GM23338 (cell line): ENCODE measurements around the gene XRRA1. TPM values are rescaled to one million over a fixed set of nuclear protein-coding genes. Genes with fewer than 3 reads are reported as not detected.

Experiments used
- ATAC-seq: fragments of 200-7000 bp; cut with Tn5 transposase; 3 replicates; pipeline ENCODE4 v1.9.1; 2020
- DNase-seq: peaks from one replicate; pipeline ENCODE4 v3.0.0-alpha.2; 2015; ENCODE audit warnings: low spot score
- H2AFZ ChIP-seq: fragments of 200-600 bp; sonication (generic); 2 replicates; pipeline ENCODE4 v1.8.0; 2016; ENCODE audit warnings: antibody characterized with exemption, mild to moderate bottlenecking, moderate library complexity
- H3F3A ChIP-seq: fragments of 200-600 bp; sonication (generic); replicated peaks from 2 replicates; pipeline ENCODE4 v1.8.0; 2017; ENCODE audit warnings: antibody characterized with exemption, mixed run types, low read depth
- H3K27ac ChIP-seq: fragments of 200-600 bp; sonication (generic); 2 replicates; pipeline ENCODE4 v1.6.1; 2016; ENCODE audit warnings: low read depth
- H3K27me3 ChIP-seq: fragments of 200-600 bp; sonication (generic); 2 replicates; pipeline ENCODE4 v1.8.0; 2016; ENCODE audit warnings: mild to moderate bottlenecking, mixed run types, moderate library complexity; ENCODE audit not compliant: insufficient read depth
- H3K36me3 ChIP-seq: fragments of 200-600 bp; sonication (generic); 2 replicates; pipeline ENCODE4 v1.8.0; 2016; ENCODE audit warnings: mild to moderate bottlenecking; ENCODE audit not compliant: insufficient read depth
- H3K4me1 ChIP-seq: fragments of 200-600 bp; sonication (generic); 2 replicates; pipeline ENCODE4 v1.8.0; 2016; ENCODE audit warnings: mild to moderate bottlenecking, moderate library complexity; ENCODE audit not compliant: insufficient read depth
- H3K4me2 ChIP-seq: fragments of 200-600 bp; sonication (generic); 2 replicates; pipeline ENCODE4 v1.7.1; 2017; ENCODE audit warnings: mixed run types
- H3K4me3 ChIP-seq: fragments of 200-600 bp; sonication (generic); 2 replicates; pipeline ENCODE4 v1.6.1; 2016; ENCODE audit warnings: mixed run types
- H3K79me2 ChIP-seq: fragments of 200-600 bp; sonication (generic); replicated peaks from 2 replicates; pipeline ENCODE4 v1.8.0; 2017; ENCODE audit warnings: mild to moderate bottlenecking; ENCODE audit not compliant: insufficient read depth
- H3K9me2 ChIP-seq: fragments of 200-600 bp; sonication (generic); 2 replicates; pipeline ENCODE4 v1.8.0; 2017; ENCODE audit not compliant: insufficient read depth
- H4K20me1 ChIP-seq: fragments of 200-600 bp; sonication (generic); replicated peaks from 2 replicates; pipeline ENCODE4 v1.8.0; 2017; ENCODE audit warnings: mild to moderate bottlenecking; ENCODE audit not compliant: insufficient read depth
- H3K27ac Mint-ChIP-seq: 2 replicates; pipeline ENCODE4 v1.8.0; 2020; ENCODE audit warnings: inconsistent platforms, mild to moderate bottlenecking, moderate library complexity, mixed read lengths
- H3K27me3 Mint-ChIP-seq: 3 replicates; pipeline ENCODE4 v1.8.0; 2022; ENCODE audit warnings: low read depth, mild to moderate bottlenecking, moderate library complexity, mixed read lengths, inconsistent platforms; ENCODE audit not compliant: insufficient read depth, poor library complexity
- H3K36me3 Mint-ChIP-seq: 3 replicates; pipeline ENCODE4 v1.8.0; 2021; ENCODE audit warnings: low read depth, mild to moderate bottlenecking, inconsistent platforms, moderate library complexity, mixed read lengths
- H3K4me1 Mint-ChIP-seq: 3 replicates; pipeline ENCODE4 v1.8.0; 2020; ENCODE audit warnings: mild to moderate bottlenecking, inconsistent platforms, mixed read lengths
- H3K4me3 Mint-ChIP-seq: 3 replicates; pipeline ENCODE4 v1.8.0; 2021; ENCODE audit warnings: moderate library complexity, mild to moderate bottlenecking, inconsistent platforms, mixed read lengths
- H3K9me3 Mint-ChIP-seq: 3 replicates; pipeline ENCODE4 v1.8.0; 2020; ENCODE audit warnings: moderate library complexity, mild to moderate bottlenecking, inconsistent platforms, mixed read lengths
- CREB1 ChIP-seq: fragments of 250-450 bp; sonication (Bioruptor Pico); IDR thresholded peaks from 2 replicates; pipeline ENCODE4 v1.5.0; 2020; ENCODE audit warnings: low read depth, mild to moderate bottlenecking, moderate library complexity
- EZH2 ChIP-seq: fragments of 200-600 bp; sonication (generic); IDR thresholded peaks from one replicate; pipeline ENCODE4 v1.8.0; 2017; ENCODE audit warnings: antibody characterized with exemption, mild to moderate bottlenecking, low read depth; ENCODE audit not compliant: unreplicated experiment
- EZH2phosphoT487 ChIP-seq: fragments of 200-600 bp; sonication (generic); IDR thresholded peaks from one replicate; pipeline ENCODE4 v1.8.1; 2018; ENCODE audit warnings: antibody characterized with exemption; ENCODE audit not compliant: unreplicated experiment
- JUNB ChIP-seq: IDR thresholded peaks from one replicate; pipeline ENCODE4 v1.6.1; 2016; ENCODE audit warnings: antibody characterized with exemption; ENCODE audit not compliant: unreplicated experiment
- NANOG ChIP-seq: IDR thresholded peaks from 2 replicates; pipeline ENCODE4 v1.6.1; 2016; ENCODE audit warnings: antibody characterized with exemption, borderline replicate concordance
- POLR2AphosphoS5 ChIP-seq: IDR thresholded peaks from 2 replicates; pipeline ENCODE4 v1.6.1; 2016; ENCODE audit warnings: antibody characterized with exemption, low read depth
- STAT1 ChIP-seq: IDR thresholded peaks from one replicate; pipeline ENCODE4 v1.6.1; 2016; ENCODE audit warnings: antibody characterized with exemption; ENCODE audit not compliant: unreplicated experiment
- ZNF114 ChIP-seq: fragments of 250-450 bp; sonication (Bioruptor Pico); IDR thresholded peaks from 2 replicates; pipeline ENCODE4 v1.5.0; 2020; ENCODE audit warnings: mild to moderate bottlenecking, moderate library complexity
- ZNF331 ChIP-seq: fragments of 250-450 bp; sonication (Bioruptor Pico); IDR thresholded peaks from 2 replicates; pipeline ENCODE4 v1.5.0; 2020; ENCODE audit warnings: low read depth, mild to moderate bottlenecking, moderate library complexity
- polyA plus RNA-seq: library from polyadenylated mRNA; unstranded; fragments of >200 nt; fragmentation: Nextera tagmentation; extraction: Ambion mirVana; gene quantifications from 2 replicates; pipeline ENCODE4 v1.2.1, GENCODE V29; 2016
- total RNA-seq: library from RNA; depleted of rRNA; stranded (reverse); fragments of >200 nt; shearing (Covaris generic); gene quantifications from 2 replicates; pipeline ENCODE4 v1.2.3, GENCODE V29; 2014
- TF ChIP-seq, protein P1 (sequence below): IDR thresholded peaks from one replicate; pipeline ENCODE4 v1.6.1; 2018; ENCODE audit warnings: antibody characterized with exemption; ENCODE audit not compliant: unreplicated experiment
- TF ChIP-seq, protein P2 (sequence below), 2 experiments: fragments of 200-600 bp in 1 of 2; sonication (generic) in 1 of 2; conservative IDR thresholded peaks; 2 replicates each; pipeline versions ENCODE4 v1.5.1 to v1.6.1; 2016 to 2017; ENCODE audit warnings: antibody characterized with exemption in 2 of 2, low read depth in 2 of 2, mild to moderate bottlenecking in 2 of 2, moderate library complexity in 1 of 2
- TF ChIP-seq, protein P3 (sequence below): IDR thresholded peaks from 2 replicates; pipeline ENCODE4 v1.6.1; 2016; ENCODE audit warnings: antibody characterized with exemption
- TF ChIP-seq, protein P4 (sequence below): fragments of 250-450 bp; sonication (Bioruptor Pico); IDR thresholded peaks from 2 replicates; pipeline ENCODE4 v1.5.0; 2020; ENCODE audit warnings: mild to moderate bottlenecking, moderate library complexity

Gene XRRA1
- total and polyA plus RNA-seq, 2 experiments from 2014 or later, result 4.9 to 5.4 TPM

DNA sequence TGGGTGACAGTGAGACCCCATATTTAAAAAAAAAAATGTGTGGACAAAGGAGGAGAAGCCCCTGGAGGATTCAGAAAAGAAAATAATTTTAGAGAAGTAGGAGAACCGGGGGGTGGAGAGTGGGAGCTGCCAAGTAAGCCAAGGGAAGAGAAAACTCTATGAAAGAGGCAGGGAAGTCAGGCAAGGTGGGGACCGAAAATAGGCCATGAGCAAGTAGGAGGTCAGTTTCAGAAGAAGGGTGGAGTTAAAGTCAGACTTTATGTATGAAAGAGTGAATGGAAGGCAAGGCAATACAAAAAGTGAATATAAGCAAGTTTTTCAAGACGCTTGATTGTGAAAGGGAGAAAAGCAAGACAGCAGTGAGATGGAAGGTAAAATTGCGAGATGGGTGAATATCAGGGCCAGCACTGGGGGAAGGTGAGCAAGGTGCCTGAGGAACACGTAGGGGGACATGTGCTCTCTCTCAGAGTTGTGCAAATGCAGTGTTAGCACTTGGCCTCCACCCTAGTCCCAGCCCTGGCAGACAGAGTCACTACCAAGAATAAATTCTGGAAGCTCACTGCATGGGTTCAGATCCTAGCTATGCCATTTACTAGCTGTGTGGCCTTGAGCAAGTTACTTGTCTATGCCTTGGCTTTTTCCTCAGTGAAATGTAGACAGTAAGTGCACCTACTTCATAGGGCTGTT lies 6.7 kb downstream of the XRRA1 start:
- H3K4me1 Mint-ChIP-seq, result no peaks in the 10 kb centered on the region
- Histone ChIP-seq H3K36me3 (no peaks in the 10 kb centered on the region), H3K79me2 (no peaks in the 10 kb centered on the region), H3K27ac (no peak overlapping the region), H3K4me3 (no peak overlapping the region), H2AFZ (no peak overlapping the region), H3K4me2 (no peak overlapping the region), H3F3A (no peaks in the 10 kb centered on the region), H4K20me1 (no peaks in the 10 kb centered on the region), H3K4me1 (no peaks in the 10 kb centered on the region), H3K9me2 (no peaks in the 10 kb centered on the region), H3K27me3 (no peaks in the 10 kb centered on the region)
- H3K9me3 Mint-ChIP-seq, result no peaks in the 10 kb centered on the region
- no peak for DNase-seq
- no peak overlapping the region for H3K4me3 Mint-ChIP-seq
- H3K36me3 Mint-ChIP-seq, result no peaks in the 10 kb centered on the region
- H3K27me3 Mint-ChIP-seq, result no peaks in the 10 kb centered on the region
- TF ChIP-seq, protein P1, sequence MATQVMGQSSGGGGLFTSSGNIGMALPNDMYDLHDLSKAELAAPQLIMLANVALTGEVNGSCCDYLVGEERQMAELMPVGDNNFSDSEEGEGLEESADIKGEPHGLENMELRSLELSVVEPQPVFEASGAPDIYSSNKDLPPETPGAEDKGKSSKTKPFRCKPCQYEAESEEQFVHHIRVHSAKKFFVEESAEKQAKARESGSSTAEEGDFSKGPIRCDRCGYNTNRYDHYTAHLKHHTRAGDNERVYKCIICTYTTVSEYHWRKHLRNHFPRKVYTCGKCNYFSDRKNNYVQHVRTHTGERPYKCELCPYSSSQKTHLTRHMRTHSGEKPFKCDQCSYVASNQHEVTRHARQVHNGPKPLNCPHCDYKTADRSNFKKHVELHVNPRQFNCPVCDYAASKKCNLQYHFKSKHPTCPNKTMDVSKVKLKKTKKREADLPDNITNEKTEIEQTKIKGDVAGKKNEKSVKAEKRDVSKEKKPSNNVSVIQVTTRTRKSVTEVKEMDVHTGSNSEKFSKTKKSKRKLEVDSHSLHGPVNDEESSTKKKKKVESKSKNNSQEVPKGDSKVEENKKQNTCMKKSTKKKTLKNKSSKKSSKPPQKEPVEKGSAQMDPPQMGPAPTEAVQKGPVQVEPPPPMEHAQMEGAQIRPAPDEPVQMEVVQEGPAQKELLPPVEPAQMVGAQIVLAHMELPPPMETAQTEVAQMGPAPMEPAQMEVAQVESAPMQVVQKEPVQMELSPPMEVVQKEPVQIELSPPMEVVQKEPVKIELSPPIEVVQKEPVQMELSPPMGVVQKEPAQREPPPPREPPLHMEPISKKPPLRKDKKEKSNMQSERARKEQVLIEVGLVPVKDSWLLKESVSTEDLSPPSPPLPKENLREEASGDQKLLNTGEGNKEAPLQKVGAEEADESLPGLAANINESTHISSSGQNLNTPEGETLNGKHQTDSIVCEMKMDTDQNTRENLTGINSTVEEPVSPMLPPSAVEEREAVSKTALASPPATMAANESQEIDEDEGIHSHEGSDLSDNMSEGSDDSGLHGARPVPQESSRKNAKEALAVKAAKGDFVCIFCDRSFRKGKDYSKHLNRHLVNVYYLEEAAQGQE, result no peak
- TF ChIP-seq ZNF114 (CRISPR knock-in tag) (no peak), EZH2 (no peak), CREB1 (no peak), NANOG (no peak), STAT1 (no peak), POLR2AphosphoS5 (no peak), EZH2phosphoT487 (no peak), JUNB (no peak), ZNF331 (CRISPR knock-in tag) (no peak)
- TF ChIP-seq, protein P2, sequence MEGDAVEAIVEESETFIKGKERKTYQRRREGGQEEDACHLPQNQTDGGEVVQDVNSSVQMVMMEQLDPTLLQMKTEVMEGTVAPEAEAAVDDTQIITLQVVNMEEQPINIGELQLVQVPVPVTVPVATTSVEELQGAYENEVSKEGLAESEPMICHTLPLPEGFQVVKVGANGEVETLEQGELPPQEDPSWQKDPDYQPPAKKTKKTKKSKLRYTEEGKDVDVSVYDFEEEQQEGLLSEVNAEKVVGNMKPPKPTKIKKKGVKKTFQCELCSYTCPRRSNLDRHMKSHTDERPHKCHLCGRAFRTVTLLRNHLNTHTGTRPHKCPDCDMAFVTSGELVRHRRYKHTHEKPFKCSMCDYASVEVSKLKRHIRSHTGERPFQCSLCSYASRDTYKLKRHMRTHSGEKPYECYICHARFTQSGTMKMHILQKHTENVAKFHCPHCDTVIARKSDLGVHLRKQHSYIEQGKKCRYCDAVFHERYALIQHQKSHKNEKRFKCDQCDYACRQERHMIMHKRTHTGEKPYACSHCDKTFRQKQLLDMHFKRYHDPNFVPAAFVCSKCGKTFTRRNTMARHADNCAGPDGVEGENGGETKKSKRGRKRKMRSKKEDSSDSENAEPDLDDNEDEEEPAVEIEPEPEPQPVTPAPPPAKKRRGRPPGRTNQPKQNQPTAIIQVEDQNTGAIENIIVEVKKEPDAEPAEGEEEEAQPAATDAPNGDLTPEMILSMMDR (conservative IDR thresholded peaks at IDR 0.05; ENCODE audit: low read depth in 2 of 2), result no peak
- TF ChIP-seq, protein P3, sequence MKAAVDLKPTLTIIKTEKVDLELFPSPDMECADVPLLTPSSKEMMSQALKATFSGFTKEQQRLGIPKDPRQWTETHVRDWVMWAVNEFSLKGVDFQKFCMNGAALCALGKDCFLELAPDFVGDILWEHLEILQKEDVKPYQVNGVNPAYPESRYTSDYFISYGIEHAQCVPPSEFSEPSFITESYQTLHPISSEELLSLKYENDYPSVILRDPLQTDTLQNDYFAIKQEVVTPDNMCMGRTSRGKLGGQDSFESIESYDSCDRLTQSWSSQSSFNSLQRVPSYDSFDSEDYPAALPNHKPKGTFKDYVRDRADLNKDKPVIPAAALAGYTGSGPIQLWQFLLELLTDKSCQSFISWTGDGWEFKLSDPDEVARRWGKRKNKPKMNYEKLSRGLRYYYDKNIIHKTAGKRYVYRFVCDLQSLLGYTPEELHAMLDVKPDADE, result no peak
- TF ChIP-seq, protein P4, sequence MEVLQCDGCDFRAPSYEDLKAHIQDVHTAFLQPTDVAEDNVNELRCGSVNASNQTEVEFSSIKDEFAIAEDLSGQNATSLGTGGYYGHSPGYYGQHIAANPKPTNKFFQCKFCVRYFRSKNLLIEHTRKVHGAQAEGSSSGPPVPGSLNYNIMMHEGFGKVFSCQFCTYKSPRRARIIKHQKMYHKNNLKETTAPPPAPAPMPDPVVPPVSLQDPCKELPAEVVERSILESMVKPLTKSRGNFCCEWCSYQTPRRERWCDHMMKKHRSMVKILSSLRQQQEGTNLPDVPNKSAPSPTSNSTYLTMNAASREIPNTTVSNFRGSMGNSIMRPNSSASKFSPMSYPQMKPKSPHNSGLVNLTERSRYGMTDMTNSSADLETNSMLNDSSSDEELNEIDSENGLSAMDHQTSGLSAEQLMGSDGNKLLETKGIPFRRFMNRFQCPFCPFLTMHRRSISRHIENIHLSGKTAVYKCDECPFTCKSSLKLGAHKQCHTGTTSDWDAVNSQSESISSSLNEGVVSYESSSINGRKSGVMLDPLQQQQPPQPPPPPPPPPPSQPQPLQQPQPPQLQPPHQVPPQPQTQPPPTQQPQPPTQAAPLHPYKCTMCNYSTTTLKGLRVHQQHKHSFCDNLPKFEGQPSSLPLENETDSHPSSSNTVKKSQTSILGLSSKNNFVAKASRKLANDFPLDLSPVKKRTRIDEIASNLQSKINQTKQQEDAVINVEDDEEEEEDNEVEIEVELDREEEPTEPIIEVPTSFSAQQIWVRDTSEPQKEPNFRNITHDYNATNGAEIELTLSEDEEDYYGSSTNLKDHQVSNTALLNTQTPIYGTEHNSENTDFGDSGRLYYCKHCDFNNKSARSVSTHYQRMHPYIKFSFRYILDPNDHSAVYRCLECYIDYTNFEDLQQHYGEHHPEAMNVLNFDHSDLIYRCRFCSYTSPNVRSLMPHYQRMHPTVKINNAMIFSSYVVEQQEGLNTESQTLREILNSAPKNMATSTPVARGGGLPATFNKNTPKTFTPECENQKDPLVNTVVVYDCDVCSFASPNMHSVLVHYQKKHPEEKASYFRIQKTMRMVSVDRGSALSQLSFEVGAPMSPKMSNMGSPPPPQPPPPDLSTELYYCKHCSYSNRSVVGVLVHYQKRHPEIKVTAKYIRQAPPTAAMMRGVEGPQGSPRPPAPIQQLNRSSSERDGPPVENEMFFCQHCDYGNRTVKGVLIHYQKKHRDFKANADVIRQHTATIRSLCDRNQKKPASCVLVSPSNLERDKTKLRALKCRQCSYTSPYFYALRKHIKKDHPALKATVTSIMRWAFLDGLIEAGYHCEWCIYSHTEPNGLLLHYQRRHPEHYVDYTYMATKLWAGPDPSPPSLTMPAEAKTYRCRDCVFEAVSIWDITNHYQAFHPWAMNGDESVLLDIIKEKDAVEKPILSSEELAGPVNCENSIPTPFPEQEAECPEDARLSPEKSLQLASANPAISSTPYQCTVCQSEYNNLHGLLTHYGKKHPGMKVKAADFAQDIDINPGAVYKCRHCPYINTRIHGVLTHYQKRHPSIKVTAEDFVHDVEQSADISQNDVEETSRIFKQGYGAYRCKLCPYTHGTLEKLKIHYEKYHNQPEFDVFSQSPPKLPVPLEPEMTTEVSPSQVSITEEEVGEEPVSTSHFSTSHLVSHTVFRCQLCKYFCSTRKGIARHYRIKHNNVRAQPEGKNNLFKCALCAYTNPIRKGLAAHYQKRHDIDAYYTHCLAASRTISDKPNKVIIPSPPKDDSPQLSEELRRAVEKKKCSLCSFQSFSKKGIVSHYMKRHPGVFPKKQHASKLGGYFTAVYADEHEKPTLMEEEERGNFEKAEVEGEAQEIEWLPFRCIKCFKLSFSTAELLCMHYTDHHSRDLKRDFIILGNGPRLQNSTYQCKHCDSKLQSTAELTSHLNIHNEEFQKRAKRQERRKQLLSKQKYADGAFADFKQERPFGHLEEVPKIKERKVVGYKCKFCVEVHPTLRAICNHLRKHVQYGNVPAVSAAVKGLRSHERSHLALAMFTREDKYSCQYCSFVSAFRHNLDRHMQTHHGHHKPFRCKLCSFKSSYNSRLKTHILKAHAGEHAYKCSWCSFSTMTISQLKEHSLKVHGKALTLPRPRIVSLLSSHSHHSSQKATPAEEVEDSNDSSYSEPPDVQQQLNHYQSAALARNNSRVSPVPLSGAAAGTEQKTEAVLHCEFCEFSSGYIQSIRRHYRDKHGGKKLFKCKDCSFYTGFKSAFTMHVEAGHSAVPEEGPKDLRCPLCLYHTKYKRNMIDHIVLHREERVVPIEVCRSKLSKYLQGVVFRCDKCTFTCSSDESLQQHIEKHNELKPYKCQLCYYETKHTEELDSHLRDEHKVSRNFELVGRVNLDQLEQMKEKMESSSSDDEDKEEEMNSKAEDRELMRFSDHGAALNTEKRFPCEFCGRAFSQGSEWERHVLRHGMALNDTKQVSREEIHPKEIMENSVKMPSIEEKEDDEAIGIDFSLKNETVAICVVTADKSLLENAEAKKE (CRISPR knock-in tag), result no peak
- H3K27ac Mint-ChIP-seq, result no peak overlapping the region
- ATAC-seq, result no peak
